ENCODE data around the gene MED15.

GRCh38 chr22:20582520-20583361 lies 75.3 kb downstream of the MED15 start:
- TF ChIP-seq CTCF (IDR thresholded peaks at IDR 0.05) = no peak
- no peak for TF ChIP-seq ZFX (IDR thresholded peaks at IDR 0.05; ENCODE audit: borderline replicate concordance)

Data from 22Rv1 (cell line).